Cortex of kidney (tissue), 1 donor: ENCODE data around the gene RPL6.
"Not testable (repeated sequence)": the region's sequence is repeated elsewhere in the genome, so short reads cannot be mapped to it uniquely, and the experiment has no call there.

Experiments used
- DNase-seq: peaks from one replicate; lab custom pipeline; 2025; lab: John Stamatoyannopoulos, UW

RPL6 gene

GRCh38 chr12:112409064-112409905, at the start of gene RPL6:
Gene RPL6 (minus strand): TSS chr12:112409605. CDS start chr12:112408656, 949 bp downstream.
- DNase-seq, result no peak

- DNase-seq, result no peak
Observed at GRCh38 chr12:112458751-112459150, 49.3 kb upstream of the RPL6 start.

GRCh38 chr12:112458330-112458729, 48.9 kb upstream of the RPL6 start:
- DNase-seq, result no peak

GRCh38 chr12:112457142-112457541, 47.7 kb upstream of the RPL6 start:
- DNase-seq, result not testable (repeated sequence)

- no peak for DNase-seq
Observed at GRCh38 chr12:112456029-112456428, 46.6 kb upstream of the RPL6 start.

GRCh38 chr12:112450725-112451124, 41.3 kb upstream of the RPL6 start:
- no peak for DNase-seq

- not testable (repeated sequence) for DNase-seq
Observed at GRCh38 chr12:112448165-112448564, 38.8 kb upstream of the RPL6 start.

GRCh38 chr12:112447106-112447505, 37.7 kb upstream of the RPL6 start:
- no peak for DNase-seq

- no peak for DNase-seq
Observed at GRCh38 chr12:112446008-112446725, 36.8 kb upstream of the RPL6 start.

GRCh38 chr12:112443916-112444315, 34.5 kb upstream of the RPL6 start:
- no peak for DNase-seq

- DNase-seq, result not testable (repeated sequence)
Observed at GRCh38 chr12:112440653-112441052, 31.2 kb upstream of the RPL6 start.

GRCh38 chr12:112439769-112440168, 30.4 kb upstream of the RPL6 start:
- DNase-seq, result no peak

- DNase-seq, result not testable (repeated sequence)
Observed at GRCh38 chr12:112438645-112439044, 29.2 kb upstream of the RPL6 start.

GRCh38 chr12:112433551-112433950, 24.1 kb upstream of the RPL6 start:
- no peak for DNase-seq

- no peak for DNase-seq
Observed at GRCh38 chr12:112431965-112432364, 22.6 kb upstream of the RPL6 start.

GRCh38 chr12:112430929-112431328, 21.5 kb upstream of the RPL6 start:
- DNase-seq, result no peak

- no peak for DNase-seq
Observed at GRCh38 chr12:112427760-112428159, 18.4 kb upstream of the RPL6 start.

GRCh38 chr12:112425582-112426382, 16.4 kb upstream of the RPL6 start:
- no peak for DNase-seq

GRCh38 chr12:112424126-112424525, 14.7 kb upstream of the RPL6 start:
- DNase-seq, result no peak

GRCh38 chr12:112422531-112422930, 13.1 kb upstream of the RPL6 start:
- no peak for DNase-seq

GRCh38 chr12:112421363-112421762, 12.0 kb upstream of the RPL6 start:
- DNase-seq, result no peak

- no peak for DNase-seq
Observed at GRCh38 chr12:112420740-112421139, 11.3 kb upstream of the RPL6 start.
